Kidney epithelial cell (primary cell): ENCODE measurements around the gene PXDC1. TPM values are rescaled to one million over a fixed set of nuclear protein-coding genes. Genes with fewer than 3 reads are reported as not detected.
A peak's percentile ranks its signal among the peaks of the same experiment; 100 is the strongest.

Source experiments
- DNase-seq: peaks from one replicate; pipeline ENCODE4 v3.0.0-alpha.2; 2010; ENCODE audit warnings: low read depth
- H3K27me3 ChIP-seq: 2 replicates; pipeline ENCODE4 v1.6.0; 2011; ENCODE audit warnings: low read length; ENCODE audit not compliant: control insufficient read depth, insufficient read depth
- H3K36me3 ChIP-seq: 2 replicates; pipeline ENCODE4 v1.5.1; 2011; ENCODE audit warnings: low read length; ENCODE audit not compliant: control insufficient read depth, insufficient read depth
- H3K4me3 ChIP-seq: 2 replicates; pipeline ENCODE4 v1.5.1; 2011; ENCODE audit warnings: low read depth, mild to moderate bottlenecking, control low read depth, low read length
- total RNA-seq: library from RNA; depleted of rRNA; stranded (reverse); fragments of >200 nt; gene quantifications from 2 replicates; pipeline ENCODE4 v1.2.3, GENCODE V29; 2015
- TF ChIP-seq, protein P1 (sequence below): IDR thresholded peaks from 2 replicates; pipeline ENCODE4 v1.5.1; 2011; ENCODE audit warnings: mild to moderate bottlenecking, moderate library complexity, low read length, control low read depth, inconsistent platforms; ENCODE audit not compliant: insufficient read depth, poor library complexity, severe bottlenecking

The PXDC1 gene, protein sequence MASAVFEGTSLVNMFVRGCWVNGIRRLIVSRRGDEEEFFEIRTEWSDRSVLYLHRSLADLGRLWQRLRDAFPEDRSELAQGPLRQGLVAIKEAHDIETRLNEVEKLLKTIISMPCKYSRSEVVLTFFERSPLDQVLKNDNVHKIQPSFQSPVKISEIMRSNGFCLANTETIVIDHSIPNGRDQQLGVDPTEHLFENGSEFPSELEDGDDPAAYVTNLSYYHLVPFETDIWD
- 92.4 and 99.1 TPM in 2 replicates for total RNA-seq

GRCh38 chr6:3751077-3751729 lies at the start of gene PXDC1:
TSS of gene PXDC1 (minus strand) at chr6:3751713. CDS start at chr6:3751531, 182 bp downstream.
- TF ChIP-seq, protein P1, sequence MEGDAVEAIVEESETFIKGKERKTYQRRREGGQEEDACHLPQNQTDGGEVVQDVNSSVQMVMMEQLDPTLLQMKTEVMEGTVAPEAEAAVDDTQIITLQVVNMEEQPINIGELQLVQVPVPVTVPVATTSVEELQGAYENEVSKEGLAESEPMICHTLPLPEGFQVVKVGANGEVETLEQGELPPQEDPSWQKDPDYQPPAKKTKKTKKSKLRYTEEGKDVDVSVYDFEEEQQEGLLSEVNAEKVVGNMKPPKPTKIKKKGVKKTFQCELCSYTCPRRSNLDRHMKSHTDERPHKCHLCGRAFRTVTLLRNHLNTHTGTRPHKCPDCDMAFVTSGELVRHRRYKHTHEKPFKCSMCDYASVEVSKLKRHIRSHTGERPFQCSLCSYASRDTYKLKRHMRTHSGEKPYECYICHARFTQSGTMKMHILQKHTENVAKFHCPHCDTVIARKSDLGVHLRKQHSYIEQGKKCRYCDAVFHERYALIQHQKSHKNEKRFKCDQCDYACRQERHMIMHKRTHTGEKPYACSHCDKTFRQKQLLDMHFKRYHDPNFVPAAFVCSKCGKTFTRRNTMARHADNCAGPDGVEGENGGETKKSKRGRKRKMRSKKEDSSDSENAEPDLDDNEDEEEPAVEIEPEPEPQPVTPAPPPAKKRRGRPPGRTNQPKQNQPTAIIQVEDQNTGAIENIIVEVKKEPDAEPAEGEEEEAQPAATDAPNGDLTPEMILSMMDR: no peak
- H3K27me3 ChIP-seq: no peaks in the 10 kb centered on the region
- H3K4me3 ChIP-seq: peak within 1 kb of the TSS; percentile 90
- DNase-seq: no peak
- no peaks in the 10 kb centered on the region for H3K36me3 ChIP-seq

DNA sequence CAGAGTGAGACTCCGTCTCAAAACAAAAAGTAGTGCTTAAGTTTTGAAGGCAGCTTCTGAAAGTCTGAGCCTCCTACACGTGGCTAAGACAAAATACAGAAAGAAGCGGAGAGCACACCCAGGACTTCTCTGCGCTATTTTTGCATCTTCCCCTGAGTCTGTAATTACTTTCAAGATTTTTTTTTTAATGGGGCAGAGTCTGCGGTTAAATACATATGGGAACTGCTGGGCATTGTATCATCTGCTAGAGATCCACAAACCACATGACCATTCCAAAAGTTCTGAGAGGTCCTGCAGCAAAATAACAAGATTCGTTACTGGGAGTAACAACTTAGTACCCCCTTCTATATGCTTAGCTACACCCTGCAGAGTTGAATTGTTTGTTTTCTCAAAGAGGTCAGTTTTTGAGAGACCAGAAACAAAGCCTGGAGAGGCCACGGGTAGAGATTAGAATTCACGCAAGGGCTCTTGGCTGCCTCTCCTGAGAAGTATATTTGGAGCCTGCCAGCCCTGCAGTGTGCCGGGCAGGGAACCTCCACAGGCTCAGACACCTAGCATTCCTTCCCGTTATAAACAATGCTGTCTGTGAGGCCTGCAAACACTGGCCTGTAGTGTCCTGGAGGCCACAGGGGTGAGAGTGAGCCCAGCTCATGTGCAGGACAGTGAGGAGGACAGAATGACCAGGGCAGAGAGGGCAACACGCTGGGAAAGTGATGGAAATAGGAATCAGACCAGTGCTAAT lies 49.5 kb upstream of the PXDC1 start:
- Histone ChIP-seq H3K4me3 (no peak overlapping the region), H3K36me3 (no peaks in the 10 kb centered on the region), H3K27me3 (no peaks in the 10 kb centered on the region)
- no peak for DNase-seq
- TF ChIP-seq, protein P1: no peak

- H3K27me3 ChIP-seq: no peaks in the 10 kb centered on the region
- TF ChIP-seq, protein P1: no peak
- H3K4me3 ChIP-seq: no peak overlapping the region
- DNase-seq: no peak
- H3K36me3 ChIP-seq: no peaks in the 10 kb centered on the region
These were observed 48.2 kb upstream of the PXDC1 start for GRCh38 chr6:3799719-3800118.

DNA sequence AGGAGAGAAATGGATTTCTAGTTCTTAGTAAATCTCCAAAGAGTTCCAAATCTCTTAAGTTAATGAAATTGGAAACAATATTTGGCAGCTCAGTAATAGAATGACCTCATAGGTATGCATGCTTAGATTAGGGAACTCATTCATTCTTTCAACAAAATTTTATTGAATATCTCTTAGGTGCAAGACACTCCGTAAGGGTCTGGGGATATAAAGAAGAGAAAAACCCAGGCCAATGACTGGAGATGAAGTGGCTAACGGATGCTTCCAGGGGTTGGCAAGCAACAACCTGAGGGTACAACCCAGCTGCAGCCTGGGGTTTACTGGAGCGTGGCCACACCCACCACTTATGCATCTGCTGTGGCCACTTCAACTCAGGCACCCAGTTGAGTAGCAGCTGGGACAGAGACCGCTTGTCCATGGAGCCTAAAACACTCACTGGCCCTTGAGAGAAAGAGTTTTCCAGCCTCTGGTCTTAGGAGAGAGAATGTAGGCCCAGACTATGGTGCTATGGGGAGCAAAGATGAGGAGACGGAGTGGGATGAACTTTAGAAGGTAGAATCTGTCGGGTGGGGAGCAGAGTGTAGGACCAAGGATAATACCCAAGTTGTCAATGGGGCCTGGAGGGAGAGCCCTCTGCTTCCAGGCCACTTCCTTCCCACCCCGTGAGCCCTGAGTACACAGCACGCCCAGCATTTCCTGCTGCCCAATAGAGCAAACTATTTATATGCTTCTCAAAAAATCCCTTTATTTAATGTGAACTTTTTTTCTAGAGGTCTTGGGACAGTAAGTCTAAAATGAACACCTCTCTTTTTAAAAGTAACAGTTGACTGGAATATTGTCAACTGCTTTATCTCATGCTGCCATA lies 46.8 kb upstream of the PXDC1 start:
- no peak for DNase-seq
- Histone ChIP-seq H3K36me3 (no peaks in the 10 kb centered on the region), H3K4me3 (no peak overlapping the region), H3K27me3 (no peaks in the 10 kb centered on the region)
- TF ChIP-seq, protein P1: no peak

GRCh38 chr6:3797231-3798054 lies 45.9 kb upstream of the PXDC1 start:
- DNase-seq: peak; percentile 80
- no peaks in the 10 kb centered on the region for H3K36me3 ChIP-seq
- H3K27me3 ChIP-seq: no peaks in the 10 kb centered on the region
- no peak overlapping the region for H3K4me3 ChIP-seq
- TF ChIP-seq, protein P1: no peak
